Measurements from ENCODE around the gene SCARB1. TPM values are rescaled to one million over a fixed set of nuclear protein-coding genes. Genes with fewer than 3 reads are reported as not detected.
A peak's percentile ranks its signal among the peaks of the same experiment; 100 is the strongest.

Gene SCARB1
- total RNA-seq, 1 experiment from 2014 or later: 31.3 TPM

DNA sequence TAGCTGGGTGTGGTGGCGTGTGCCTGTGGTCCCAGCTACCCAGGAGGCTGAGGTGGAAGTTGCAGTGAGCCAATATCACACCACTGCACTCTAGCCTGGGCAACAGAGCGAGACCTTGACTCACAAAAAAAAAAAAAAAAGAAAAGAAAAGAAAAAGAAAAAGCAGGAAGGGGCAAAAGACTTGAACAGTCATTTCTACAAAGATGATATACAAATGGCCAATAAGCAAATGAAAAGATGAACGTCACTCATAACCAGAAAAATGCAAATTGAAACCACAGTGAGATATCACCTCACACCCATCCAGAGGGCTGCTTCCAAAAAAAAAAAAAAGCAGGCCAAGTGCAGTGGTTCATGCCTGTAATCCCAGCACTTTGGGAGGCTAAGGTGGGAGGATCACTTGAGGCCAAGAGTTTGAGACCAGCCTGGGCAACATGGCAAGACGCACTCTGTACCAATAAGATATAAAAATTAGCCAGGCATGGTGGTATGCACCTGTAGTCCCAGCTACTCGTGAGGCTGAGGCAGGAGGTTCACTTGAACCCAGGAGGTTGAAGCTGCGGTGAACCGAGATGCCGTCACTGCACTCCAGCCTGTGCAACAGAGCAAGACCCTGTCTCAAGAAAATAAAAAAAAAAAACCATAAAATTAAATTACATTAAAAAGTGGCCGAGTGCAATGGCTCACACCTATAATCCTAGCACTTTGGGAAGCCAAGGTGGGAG, 30.3 kb upstream of the SCARB1 start:
- Histone ChIP-seq H3K56ac (ENCODE audit: insufficient read length, low read depth, low read length) (no peak overlapping the region), H3K9ac (ENCODE audit: extremely low read depth, insufficient read length, low read length) (no peak overlapping the region), H3K18ac (ENCODE audit: insufficient read length, low read depth, low read length) (no peak overlapping the region), H3K9me3 (ENCODE audit: control insufficient read depth, low read depth, low read length) (no peaks in the 10 kb centered on the region), H3K27me3 (ENCODE audit: insufficient read depth, low read length) (no peaks in the 10 kb centered on the region), H2BK15ac (ENCODE audit: low read depth, low read length) (no peak overlapping the region), H3K4me1 (ENCODE audit: insufficient read depth, low read length) (no peaks in the 10 kb centered on the region), H2BK120ac (ENCODE audit: low read depth, low read length, poor library complexity, severe bottlenecking) (no peak overlapping the region), H4K5ac (ENCODE audit: insufficient read length, low read depth, low read length) (no peak overlapping the region), H2BK5ac (ENCODE audit: insufficient read length, low read length) (no peak overlapping the region), H2BK12ac (ENCODE audit: insufficient read length, low read depth, low read length) (no peak overlapping the region), H4K20me1 (ENCODE audit: control insufficient read depth, insufficient read depth, insufficient read length) (no peaks in the 10 kb centered on the region), H3K79me1 (ENCODE audit: insufficient read depth, low read depth, low read length, poor library complexity, severe bottlenecking) (no peaks in the 10 kb centered on the region), H2AK5ac (ENCODE audit: insufficient read length, low read length) (no peak overlapping the region), H3K14ac (ENCODE audit: insufficient read depth, low read length) (no peak overlapping the region), H3K23ac (ENCODE audit: insufficient read length, low read depth, low read length) (no peak overlapping the region), H3K4ac (ENCODE audit: low read depth, low read length) (no peak overlapping the region), H2BK20ac (ENCODE audit: low read depth, low read length, poor library complexity, severe bottlenecking) (no peak overlapping the region), H3T11ph (ENCODE audit: low read length) (no peak overlapping the region), H4K91ac (ENCODE audit: insufficient read length, low read depth, low read length) (no peak overlapping the region), H4K8ac (replicated peaks; ENCODE audit: insufficient read length, low read depth, low read length) (no peak overlapping the region), H2AFZ (ENCODE audit: low read length) (no peak overlapping the region), H3K4me2 (ENCODE audit: insufficient read depth, insufficient read length, low read length) (no peak overlapping the region), H3K27ac (ENCODE audit: insufficient read length, low read depth, low read length) (no peak overlapping the region), H3K79me2 (ENCODE audit: insufficient read depth, low read length) (no peaks in the 10 kb centered on the region), H3K23me2 (ENCODE audit: insufficient read length, low read depth, low read length, poor library complexity, severe bottlenecking) (no peaks in the 10 kb centered on the region)
- Mint-ChIP-seq H3K27me3 (ENCODE audit: low read depth) (peaks cover 3% of the 10 kb centered on the region), H3K4me1 (peaks cover 0 to 4% of the 10 kb centered on the region in 2 experiments; a peak in 2 of 4 replicates), H3K4me3 (no peak overlapping the region), H3K27ac (peak overlapping the region in 1 of 3 experiments; percentile 27; a peak in 1 of 7 replicates), H3K9me3 (peaks cover 0 to 5% of the 10 kb centered on the region in 2 experiments; a peak in 3 of 5 replicates), H3K36me3 (ENCODE audit: insufficient read depth in 1 of 3, low read depth in 3 of 3) (no peaks in the 10 kb centered on the region)
- WGBS (ENCODE audit: extremely low coverage, insufficient read length, low lambda C conversion rate): no CpG with 5 or more reads among the region's 9 CpGs
- no peak for DNase-seq
- no peak for TF ChIP-seq CTCF (conservative IDR thresholded peaks at IDR 0.05)
